OCI-LY3 (cell line): ENCODE results near the gene CCSER1.

ENCODE experiments used
- CTCF ChIP-seq: fragments of 200-600, 300-600 bp; sonication (generic); IDR thresholded peaks from 2 replicates; pipeline ENCODE4 v1.5.1; 2014; ENCODE audit warnings: antibody characterized with exemption, low read length, low read depth
- EZH2phosphoT487 ChIP-seq: fragments of 200-600 bp; shearing (Covaris generic); IDR thresholded peaks from 2 replicates; pipeline ENCODE4 v1.6.1; 2018; ENCODE audit warnings: antibody characterized with exemption, mixed run types, low read depth

GRCh38 chr4:91256751-91257150 is 1129.6 kb downstream of the CCSER1 start:
- TF ChIP-seq CTCF (no peak), EZH2phosphoT487 (no peak)
